ENCODE measurements around the gene FAM170B. TPM values are rescaled to one million over a fixed set of nuclear protein-coding genes. Genes with fewer than 3 reads are reported as not detected.

FAM170B gene
- total and polyA plus RNA-seq, 9 of the 15 experiments (the other 6 are each of a cell fraction or from before 2014, with no cell fraction given) = 0.11 to 0.21 TPM; not detected in 7

GRCh38 chr10:49178489-49179471, 45.0 kb upstream of the FAM170B start (continued):
- no peak for TF ChIP-seq ZNF280B (CRISPR knock-in tag; IDR thresholded peaks at IDR 0.05)
- no peak for TF ChIP-seq EHMT2 (IDR thresholded peaks at IDR 0.05)
- TF ChIP-seq ZBTB7A (IDR thresholded peaks at IDR 0.05; ENCODE audit: borderline replicate concordance, control insufficient read depth, low read depth, low read length) = no peak
- TF ChIP-seq NONO (IDR thresholded peaks at IDR 0.05; ENCODE audit: low read depth in 2 of 2, low read length in 1 of 2) = no peak
- TF ChIP-seq ZNF740 (CRISPR knock-in tag; IDR thresholded peaks at IDR 0.05) = no peak
- no peak for TF ChIP-seq ZNF740 (tag; IDR thresholded peaks at IDR 0.05)
- no peak for TF ChIP-seq POLR2AphosphoS2 (IDR thresholded peaks at IDR 0.05; ENCODE audit: low read length)
- TF ChIP-seq REST (IDR thresholded peaks at IDR 0.05; ENCODE audit: borderline replicate concordance) = no peak
- no peak for TF ChIP-seq REST (CRISPR knock-in tag; IDR thresholded peaks at IDR 0.05; ENCODE audit: low read depth)
- TF ChIP-seq ZNF561 (CRISPR knock-in tag; conservative IDR thresholded peaks at IDR 0.05) = no peak
- TF ChIP-seq PRPF4 (IDR thresholded peaks at IDR 0.05; ENCODE audit: insufficient read depth, low read depth, low read length, poor library complexity, severe bottlenecking) = no peak
- peak in 1 of 2 experiments; percentile 69; a peak in 1 of 3 replicates for TF ChIP-seq CBX3 (IDR thresholded peaks at IDR 0.05; ENCODE audit: borderline replicate concordance in 1 of 2, low read length in 2 of 2)
- TF ChIP-seq ZNF354B (CRISPR knock-in tag; IDR thresholded peaks at IDR 0.05) = no peak
- no peak for TF ChIP-seq ZNF24 (IDR thresholded peaks at IDR 0.05)
- no peak for TF ChIP-seq RFX5 (IDR thresholded peaks at IDR 0.05; ENCODE audit: low read depth, low read length)
- TF ChIP-seq NFATC3 (IDR thresholded peaks at IDR 0.05) = no peak
- 0 out of 2 replicates have a peak, but pooled peaks have one; percentile 23 for TF ChIP-seq ELF1 (tag; IDR thresholded peaks at IDR 0.05)
- no peak for TF ChIP-seq TRIM24 (IDR thresholded peaks at IDR 0.05)

Measured in K562 (cell line).